ENCODE results near the gene SLFN14.

The SLFN14 gene

GRCh38 chr17:35578929-35579432 lies 18.4 kb upstream of the SLFN14 start:
- H3K9me3 ChIP-seq (ENCODE audit: low read length), result no peaks in the 10 kb centered on the region
- H3K79me2 ChIP-seq (ENCODE audit: insufficient read depth, low read length), result no peaks in the 10 kb centered on the region
- H4K20me1 ChIP-seq (ENCODE audit: insufficient read depth, low read length), result no peaks in the 10 kb centered on the region
- peak overlapping the region; percentile 88 for H3K4me3 ChIP-seq (ENCODE audit: low read depth, low read length, poor library complexity, severe bottlenecking)
- H2AFZ ChIP-seq (ENCODE audit: low read length), result no peak overlapping the region
- H3K36me3 ChIP-seq (ENCODE audit: insufficient read depth, low read length), result peaks cover 28% of the 10 kb centered on the region; the same call in 1 of the 2 replicates
- peak overlapping the region; percentile 97 for H3K9ac ChIP-seq (ENCODE audit: low read length)
- peaks cover 25% of the 10 kb centered on the region for H3K4me1 ChIP-seq (ENCODE audit: insufficient read depth, low read length, severe bottlenecking)
- 0 out of 2 replicates have a peak, but pooled peaks cover 5% of the 10 kb centered on the region for H3F3A ChIP-seq (ENCODE audit: insufficient read depth, low read length)
- TF ChIP-seq CTCF (IDR thresholded peaks at IDR 0.05; ENCODE audit: low read length), result no peak
- TF ChIP-seq EZH2 (IDR thresholded peaks at IDR 0.05; ENCODE audit: borderline replicate concordance, low read length), result no peak
- H3K9me2 ChIP-seq (ENCODE audit: low read depth, low read length), result no peaks in the 10 kb centered on the region
- H3K27me3 ChIP-seq (ENCODE audit: insufficient read depth, low read length), result no peaks in the 10 kb centered on the region
- peak overlapping the region; percentile 83 for H3K4me2 ChIP-seq (ENCODE audit: low read length)
- peak overlapping the region; percentile 87 for H3K27ac ChIP-seq (ENCODE audit: low read depth, low read length, poor library complexity, severe bottlenecking)

DNA sequence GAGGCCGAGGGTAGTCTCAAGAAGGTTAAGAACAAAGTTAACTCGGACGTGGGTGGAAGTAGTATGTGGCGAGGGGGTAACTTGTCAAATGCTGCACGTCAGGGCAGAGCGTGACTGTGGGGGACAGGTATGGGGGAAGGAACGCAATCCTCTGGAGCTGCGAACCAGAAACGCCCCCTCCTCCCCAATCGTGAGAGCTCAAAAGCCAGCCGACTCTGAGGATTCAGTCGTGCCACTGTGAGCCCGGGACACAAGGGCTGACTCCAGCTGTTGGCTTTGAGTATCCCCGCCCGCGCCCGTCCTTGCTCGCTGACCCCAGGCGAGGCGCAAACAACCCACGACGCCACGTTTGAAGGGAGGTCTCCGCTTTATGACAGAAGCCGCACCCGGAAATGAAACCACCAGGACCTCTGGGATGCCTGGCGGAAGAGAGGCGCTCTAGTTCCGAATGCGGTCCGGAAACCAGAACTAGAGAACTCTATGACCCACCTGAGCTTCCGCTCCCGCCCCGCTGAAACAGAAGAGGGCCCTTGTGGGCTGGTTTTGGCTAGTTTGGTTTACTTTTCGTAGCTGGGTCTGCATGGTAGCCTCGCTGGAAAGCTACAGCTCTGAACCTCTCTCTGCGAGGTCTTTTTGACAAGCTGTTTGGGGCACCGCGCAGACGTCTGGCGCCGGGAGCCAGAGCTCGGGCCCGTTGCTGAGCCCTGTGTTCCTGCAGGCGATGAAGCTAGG lies 17.7 kb upstream of the SLFN14 start, which contains the start of gene PEX12:
Gene PEX12 (minus strand): TSS at position 375 of the 732 bp plus-strand sequence. CDS start 550 bp downstream, outside the sequence.
- peak within 1 kb of the TSS; percentile 87 for H3K27ac ChIP-seq (ENCODE audit: low read depth, low read length, poor library complexity, severe bottlenecking)
- no peaks in the 10 kb centered on the region for H3K9me3 ChIP-seq (ENCODE audit: low read length)
- H3K4me1 ChIP-seq (ENCODE audit: insufficient read depth, low read length, severe bottlenecking), result peaks cover 25% of the 10 kb centered on the region
- no peaks in the 10 kb centered on the region for H3K27me3 ChIP-seq (ENCODE audit: insufficient read depth, low read length)
- no peaks in the 10 kb centered on the region for H3K9me2 ChIP-seq (ENCODE audit: low read depth, low read length)
- H3K4me2 ChIP-seq (ENCODE audit: low read length), result peak within 1 kb of the TSS; percentile 83
- H4K20me1 ChIP-seq (ENCODE audit: insufficient read depth, low read length), result no peaks in the 10 kb centered on the region
- H3K9ac ChIP-seq (ENCODE audit: low read length), result peak within 1 kb of the TSS; percentile 97
- peaks cover 34% of the 10 kb centered on the region; the same call in 1 of the 2 replicates for H3K36me3 ChIP-seq (ENCODE audit: insufficient read depth, low read length)
- H2AFZ ChIP-seq (ENCODE audit: low read length), result 0 out of 2 replicates have a peak within 1 kb of the TSS, but pooled peaks have one; percentile 16
- TF ChIP-seq EZH2 (IDR thresholded peaks at IDR 0.05; ENCODE audit: borderline replicate concordance, low read length), result no peak
- TF ChIP-seq CTCF (IDR thresholded peaks at IDR 0.05; ENCODE audit: low read length), result no peak
- 0 out of 2 replicates have a peak, but pooled peaks cover 5% of the 10 kb centered on the region for H3F3A ChIP-seq (ENCODE audit: insufficient read depth, low read length)
- H3K4me3 ChIP-seq (ENCODE audit: low read depth, low read length, poor library complexity, severe bottlenecking), result peak within 1 kb of the TSS; percentile 88
- no peaks in the 10 kb centered on the region for H3K79me2 ChIP-seq (ENCODE audit: insufficient read depth, low read length)

- Histone ChIP-seq H3K27ac (ENCODE audit: low read depth, low read length, poor library complexity, severe bottlenecking) (peak overlapping the region; percentile 87), H3K4me2 (ENCODE audit: low read length) (peak overlapping the region; percentile 83), H3K27me3 (ENCODE audit: insufficient read depth, low read length) (no peaks in the 10 kb centered on the region), H3K4me3 (ENCODE audit: low read depth, low read length, poor library complexity, severe bottlenecking) (peak overlapping the region; percentile 88), H3K4me1 (ENCODE audit: insufficient read depth, low read length, severe bottlenecking) (peaks cover 25% of the 10 kb centered on the region), H3K9me2 (ENCODE audit: low read depth, low read length) (no peaks in the 10 kb centered on the region), H3K79me2 (ENCODE audit: insufficient read depth, low read length) (no peaks in the 10 kb centered on the region), H3F3A (ENCODE audit: insufficient read depth, low read length) (0 out of 2 replicates have a peak, but pooled peaks cover 5% of the 10 kb centered on the region), H4K20me1 (ENCODE audit: insufficient read depth, low read length) (no peaks in the 10 kb centered on the region), H3K9me3 (ENCODE audit: low read length) (no peaks in the 10 kb centered on the region), H2AFZ (ENCODE audit: low read length) (0 out of 2 replicates have a peak overlapping the region, but pooled peaks have one; percentile 16), H3K9ac (ENCODE audit: low read length) (peak overlapping the region; percentile 97), H3K36me3 (ENCODE audit: insufficient read depth, low read length) (peaks cover 34% of the 10 kb centered on the region; the same call in 1 of the 2 replicates)
- no peak for TF ChIP-seq EZH2 (IDR thresholded peaks at IDR 0.05; ENCODE audit: borderline replicate concordance, low read length)
- no peak for TF ChIP-seq CTCF (IDR thresholded peaks at IDR 0.05; ENCODE audit: low read length)
Observed at GRCh38 chr17:35577830-35578196, 17.2 kb upstream of the SLFN14 start.

Data from OCI-LY1 (cell line).